ENCODE results near the gene SIGLEC1. TPM values are rescaled to one million over a fixed set of nuclear protein-coding genes. Genes with fewer than 3 reads are reported as not detected.

The SIGLEC1 gene
- total RNA-seq, 1 donor from 2014 or later: not detected

DNA sequence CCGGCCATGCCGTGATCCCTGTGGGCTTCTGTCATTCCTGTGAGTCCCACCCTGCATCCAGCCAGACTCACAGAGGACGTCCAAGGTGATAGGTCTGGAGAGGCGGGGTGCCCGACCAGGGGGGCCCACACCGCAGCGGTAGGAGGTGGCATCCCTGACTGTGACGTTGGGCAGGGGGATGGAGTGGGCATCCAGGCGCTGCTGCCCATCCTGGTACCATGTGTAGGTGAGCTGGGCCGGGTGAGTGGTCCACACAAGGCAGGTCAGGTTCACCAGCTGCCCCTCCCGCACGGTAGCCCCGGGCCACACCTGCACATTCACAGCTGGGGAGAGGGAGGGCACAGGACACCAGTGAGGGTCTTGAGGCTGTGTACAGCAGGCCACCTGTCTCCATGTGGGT, 19.0 kb downstream of the SIGLEC1 start:
- TF ChIP-seq, protein P1, sequence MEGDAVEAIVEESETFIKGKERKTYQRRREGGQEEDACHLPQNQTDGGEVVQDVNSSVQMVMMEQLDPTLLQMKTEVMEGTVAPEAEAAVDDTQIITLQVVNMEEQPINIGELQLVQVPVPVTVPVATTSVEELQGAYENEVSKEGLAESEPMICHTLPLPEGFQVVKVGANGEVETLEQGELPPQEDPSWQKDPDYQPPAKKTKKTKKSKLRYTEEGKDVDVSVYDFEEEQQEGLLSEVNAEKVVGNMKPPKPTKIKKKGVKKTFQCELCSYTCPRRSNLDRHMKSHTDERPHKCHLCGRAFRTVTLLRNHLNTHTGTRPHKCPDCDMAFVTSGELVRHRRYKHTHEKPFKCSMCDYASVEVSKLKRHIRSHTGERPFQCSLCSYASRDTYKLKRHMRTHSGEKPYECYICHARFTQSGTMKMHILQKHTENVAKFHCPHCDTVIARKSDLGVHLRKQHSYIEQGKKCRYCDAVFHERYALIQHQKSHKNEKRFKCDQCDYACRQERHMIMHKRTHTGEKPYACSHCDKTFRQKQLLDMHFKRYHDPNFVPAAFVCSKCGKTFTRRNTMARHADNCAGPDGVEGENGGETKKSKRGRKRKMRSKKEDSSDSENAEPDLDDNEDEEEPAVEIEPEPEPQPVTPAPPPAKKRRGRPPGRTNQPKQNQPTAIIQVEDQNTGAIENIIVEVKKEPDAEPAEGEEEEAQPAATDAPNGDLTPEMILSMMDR (IDR thresholded peaks at IDR 0.05; ENCODE audit: unreplicated experiment): no peak
- DNase-seq (ENCODE audit: low spot score, unreplicated experiment): no peak
- Mint-ChIP-seq H3K9me3 (ENCODE audit: low read depth) (no peaks in the 10 kb centered on the region), H3K4me1 (ENCODE audit: low read depth) (no peaks in the 10 kb centered on the region), H3K36me3 (ENCODE audit: insufficient read depth) (no peaks in the 10 kb centered on the region), H3K27ac (no peak overlapping the region), H3K27me3 (peaks cover 3% of the 10 kb centered on the region), H3K4me3 (ENCODE audit: low read depth) (no peak overlapping the region)

GRCh38 chr20:3692706-3693294, 19.6 kb downstream of the SIGLEC1 start:
- peaks cover 7% of the 10 kb centered on the region for H3K27me3 Mint-ChIP-seq
- no peaks in the 10 kb centered on the region for H3K36me3 Mint-ChIP-seq (ENCODE audit: insufficient read depth)
- TF ChIP-seq, protein P1 (IDR thresholded peaks at IDR 0.05; ENCODE audit: unreplicated experiment): no peak
- DNase-seq (ENCODE audit: low spot score, unreplicated experiment): no peak
- H3K27ac Mint-ChIP-seq: no peak overlapping the region
- no peak overlapping the region for H3K4me3 Mint-ChIP-seq (ENCODE audit: low read depth)
- no peaks in the 10 kb centered on the region for H3K9me3 Mint-ChIP-seq (ENCODE audit: low read depth)
- H3K4me1 Mint-ChIP-seq (ENCODE audit: low read depth): no peaks in the 10 kb centered on the region

DNA sequence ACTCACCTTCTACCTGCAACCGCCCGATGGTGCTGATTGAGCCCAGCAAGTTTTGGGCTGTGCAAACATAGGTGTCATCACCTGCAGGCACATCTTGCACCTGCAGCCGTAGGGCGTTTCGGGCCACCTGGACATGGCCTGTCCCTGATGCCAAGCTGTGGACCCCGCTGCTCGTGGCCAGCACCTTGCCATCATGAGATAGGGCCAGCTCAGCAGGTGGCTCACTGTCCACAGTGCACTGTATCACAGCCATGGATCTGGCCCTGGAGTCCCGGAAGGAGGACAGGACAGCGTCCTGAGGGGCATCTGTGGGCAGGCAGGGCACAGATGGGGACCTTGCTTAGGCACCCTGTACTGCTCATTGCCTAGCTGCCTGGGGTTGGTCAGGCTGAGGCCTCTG, 20.5 kb downstream of the SIGLEC1 start:
- H3K36me3 Mint-ChIP-seq (ENCODE audit: insufficient read depth): no peaks in the 10 kb centered on the region
- TF ChIP-seq, protein P1 (IDR thresholded peaks at IDR 0.05; ENCODE audit: unreplicated experiment): no peak
- H3K4me3 Mint-ChIP-seq (ENCODE audit: low read depth): no peak overlapping the region
- no peak overlapping the region for H3K27ac Mint-ChIP-seq
- H3K9me3 Mint-ChIP-seq (ENCODE audit: low read depth): no peaks in the 10 kb centered on the region
- H3K27me3 Mint-ChIP-seq: peaks cover 15% of the 10 kb centered on the region
- no peak for DNase-seq (ENCODE audit: low spot score, unreplicated experiment)
- no peaks in the 10 kb centered on the region for H3K4me1 Mint-ChIP-seq (ENCODE audit: low read depth)

DNA sequence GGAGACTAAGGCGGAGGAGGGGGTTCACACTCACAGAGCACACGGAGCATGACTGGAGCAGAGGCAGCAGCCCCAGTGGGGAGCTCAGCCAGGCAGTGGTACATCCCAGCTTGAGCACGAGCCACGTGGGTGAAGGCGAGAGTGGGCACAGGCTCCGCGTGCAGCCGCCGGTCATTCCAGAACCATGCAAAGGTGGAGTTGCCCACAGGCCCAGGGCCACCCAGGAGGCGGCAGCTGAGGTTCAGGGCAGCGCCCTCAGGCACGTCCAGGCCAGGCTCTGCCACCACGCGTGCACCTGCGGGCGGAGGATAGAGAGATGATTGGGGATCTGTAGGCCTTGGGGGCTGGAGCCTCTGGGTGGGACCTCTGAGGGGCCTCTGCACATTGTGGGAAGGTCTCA, 21.1 kb downstream of the SIGLEC1 start:
- no peaks in the 10 kb centered on the region for H3K36me3 Mint-ChIP-seq (ENCODE audit: insufficient read depth)
- DNase-seq (ENCODE audit: low spot score, unreplicated experiment): no peak
- H3K9me3 Mint-ChIP-seq (ENCODE audit: low read depth): no peaks in the 10 kb centered on the region
- H3K27ac Mint-ChIP-seq: no peak overlapping the region
- no peaks in the 10 kb centered on the region for H3K4me1 Mint-ChIP-seq (ENCODE audit: low read depth)
- TF ChIP-seq, protein P1 (IDR thresholded peaks at IDR 0.05; ENCODE audit: unreplicated experiment): no peak
- peaks cover 20% of the 10 kb centered on the region for H3K27me3 Mint-ChIP-seq
- no peak overlapping the region for H3K4me3 Mint-ChIP-seq (ENCODE audit: low read depth)

- Mint-ChIP-seq H3K4me1 (ENCODE audit: low read depth) (no peaks in the 10 kb centered on the region), H3K4me3 (ENCODE audit: low read depth) (no peak overlapping the region), H3K27ac (no peak overlapping the region), H3K27me3 (peaks cover 29% of the 10 kb centered on the region), H3K9me3 (ENCODE audit: low read depth) (no peaks in the 10 kb centered on the region), H3K36me3 (ENCODE audit: insufficient read depth) (no peaks in the 10 kb centered on the region)
- DNase-seq (ENCODE audit: low spot score, unreplicated experiment): no peak
- TF ChIP-seq, protein P1 (IDR thresholded peaks at IDR 0.05; ENCODE audit: unreplicated experiment): no peak
Measured at GRCh38 chr20:3690413-3690812, 22.0 kb downstream of the SIGLEC1 start.
